Measurements from ENCODE around the gene CNDP1.

Gene CNDP1

DNA sequence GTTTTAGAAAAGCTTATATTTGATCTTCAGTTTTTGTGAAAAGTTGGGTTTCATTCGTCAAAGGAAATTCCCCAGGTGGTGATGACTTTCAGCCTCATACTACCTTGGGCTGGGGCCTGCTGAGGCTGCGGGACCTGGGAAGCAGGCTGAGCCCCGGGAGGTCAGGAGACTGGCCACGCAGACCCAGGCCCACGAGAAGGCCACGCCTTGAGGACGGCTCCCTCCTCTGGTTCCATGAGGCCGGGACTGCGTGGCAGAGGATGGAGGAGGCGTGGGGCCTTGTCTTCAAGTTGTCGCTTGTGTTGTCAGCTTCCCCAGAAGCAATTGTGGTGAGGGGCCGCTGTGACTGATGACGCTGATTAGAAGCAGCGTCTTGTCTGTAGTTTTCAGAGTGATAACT is 26.4 kb upstream of the CNDP1 start:
- Histone ChIP-seq H3K27me3 (replicated peaks; ENCODE audit: control insufficient read depth, insufficient read depth, low read length) (no peaks in the 10 kb centered on the region), H3K36me3 (ENCODE audit: control insufficient read depth, insufficient read depth, low read length) (peaks cover 53% of the 10 kb centered on the region), H3K4me3 (replicated peaks; ENCODE audit: low read depth, low read length) (no peak overlapping the region)
- TF ChIP-seq, protein P1, sequence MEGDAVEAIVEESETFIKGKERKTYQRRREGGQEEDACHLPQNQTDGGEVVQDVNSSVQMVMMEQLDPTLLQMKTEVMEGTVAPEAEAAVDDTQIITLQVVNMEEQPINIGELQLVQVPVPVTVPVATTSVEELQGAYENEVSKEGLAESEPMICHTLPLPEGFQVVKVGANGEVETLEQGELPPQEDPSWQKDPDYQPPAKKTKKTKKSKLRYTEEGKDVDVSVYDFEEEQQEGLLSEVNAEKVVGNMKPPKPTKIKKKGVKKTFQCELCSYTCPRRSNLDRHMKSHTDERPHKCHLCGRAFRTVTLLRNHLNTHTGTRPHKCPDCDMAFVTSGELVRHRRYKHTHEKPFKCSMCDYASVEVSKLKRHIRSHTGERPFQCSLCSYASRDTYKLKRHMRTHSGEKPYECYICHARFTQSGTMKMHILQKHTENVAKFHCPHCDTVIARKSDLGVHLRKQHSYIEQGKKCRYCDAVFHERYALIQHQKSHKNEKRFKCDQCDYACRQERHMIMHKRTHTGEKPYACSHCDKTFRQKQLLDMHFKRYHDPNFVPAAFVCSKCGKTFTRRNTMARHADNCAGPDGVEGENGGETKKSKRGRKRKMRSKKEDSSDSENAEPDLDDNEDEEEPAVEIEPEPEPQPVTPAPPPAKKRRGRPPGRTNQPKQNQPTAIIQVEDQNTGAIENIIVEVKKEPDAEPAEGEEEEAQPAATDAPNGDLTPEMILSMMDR (IDR thresholded peaks at IDR 0.05; ENCODE audit: insufficient read depth, low read length, poor library complexity, severe bottlenecking), result no peak
- DNase-seq (ENCODE audit: extremely low read depth, insufficient read length), result no peak

DNA sequence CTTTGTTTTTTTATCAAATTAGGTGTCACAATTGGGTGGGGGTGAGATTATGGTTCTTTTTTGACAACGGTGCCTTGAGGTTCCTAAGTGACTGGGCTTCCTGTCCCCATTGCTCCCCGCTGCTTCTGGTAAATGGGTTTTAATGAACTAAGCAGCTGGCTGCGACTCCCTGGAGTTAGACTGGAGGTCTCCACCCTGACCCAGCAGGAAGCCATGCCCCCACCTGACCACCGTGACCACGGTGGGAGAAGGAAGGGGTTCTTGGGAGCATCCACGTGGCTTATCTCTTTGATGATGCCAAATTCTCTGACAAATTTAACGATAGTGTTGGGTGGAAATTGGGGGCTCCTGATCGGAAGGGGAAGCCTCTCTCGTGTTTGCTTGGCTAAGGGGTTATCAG is 25.9 kb upstream of the CNDP1 start:
- DNase-seq (ENCODE audit: extremely low read depth, insufficient read length), result no peak
- Histone ChIP-seq H3K36me3 (ENCODE audit: control insufficient read depth, insufficient read depth, low read length) (peaks cover 57% of the 10 kb centered on the region), H3K27me3 (replicated peaks; ENCODE audit: control insufficient read depth, insufficient read depth, low read length) (no peaks in the 10 kb centered on the region), H3K4me3 (replicated peaks; ENCODE audit: low read depth, low read length) (no peak overlapping the region)
- TF ChIP-seq, protein P1 (IDR thresholded peaks at IDR 0.05; ENCODE audit: insufficient read depth, low read length, poor library complexity, severe bottlenecking), result no peak

DNA sequence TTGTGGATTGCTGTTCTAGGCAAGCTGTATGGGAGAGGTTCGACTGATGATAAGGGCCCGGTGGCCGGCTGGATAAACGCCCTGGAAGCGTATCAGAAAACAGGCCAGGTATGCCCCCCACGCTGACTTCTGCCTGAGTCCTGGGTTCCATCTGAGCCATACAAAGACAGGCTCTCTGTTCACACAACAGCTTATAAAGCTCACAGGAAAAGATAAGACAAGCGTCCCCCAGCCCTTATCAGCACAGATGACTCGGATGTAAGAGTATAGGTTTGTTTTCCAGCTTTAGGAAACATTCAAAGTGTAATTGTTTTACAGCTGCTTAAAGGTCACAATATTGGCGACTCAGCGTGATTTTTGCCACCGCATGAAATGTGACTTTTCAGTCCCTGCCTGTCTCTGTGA is 25.5 kb upstream of the CNDP1 start:
- no peaks in the 10 kb centered on the region for H3K27me3 ChIP-seq (replicated peaks; ENCODE audit: control insufficient read depth, insufficient read depth, low read length)
- DNase-seq (ENCODE audit: extremely low read depth, insufficient read length), result no peak
- H3K36me3 ChIP-seq (ENCODE audit: control insufficient read depth, insufficient read depth, low read length), result peaks cover 62% of the 10 kb centered on the region
- H3K4me3 ChIP-seq (replicated peaks; ENCODE audit: low read depth, low read length), result no peak overlapping the region
- TF ChIP-seq, protein P1 (IDR thresholded peaks at IDR 0.05; ENCODE audit: insufficient read depth, low read length, poor library complexity, severe bottlenecking), result no peak

DNA sequence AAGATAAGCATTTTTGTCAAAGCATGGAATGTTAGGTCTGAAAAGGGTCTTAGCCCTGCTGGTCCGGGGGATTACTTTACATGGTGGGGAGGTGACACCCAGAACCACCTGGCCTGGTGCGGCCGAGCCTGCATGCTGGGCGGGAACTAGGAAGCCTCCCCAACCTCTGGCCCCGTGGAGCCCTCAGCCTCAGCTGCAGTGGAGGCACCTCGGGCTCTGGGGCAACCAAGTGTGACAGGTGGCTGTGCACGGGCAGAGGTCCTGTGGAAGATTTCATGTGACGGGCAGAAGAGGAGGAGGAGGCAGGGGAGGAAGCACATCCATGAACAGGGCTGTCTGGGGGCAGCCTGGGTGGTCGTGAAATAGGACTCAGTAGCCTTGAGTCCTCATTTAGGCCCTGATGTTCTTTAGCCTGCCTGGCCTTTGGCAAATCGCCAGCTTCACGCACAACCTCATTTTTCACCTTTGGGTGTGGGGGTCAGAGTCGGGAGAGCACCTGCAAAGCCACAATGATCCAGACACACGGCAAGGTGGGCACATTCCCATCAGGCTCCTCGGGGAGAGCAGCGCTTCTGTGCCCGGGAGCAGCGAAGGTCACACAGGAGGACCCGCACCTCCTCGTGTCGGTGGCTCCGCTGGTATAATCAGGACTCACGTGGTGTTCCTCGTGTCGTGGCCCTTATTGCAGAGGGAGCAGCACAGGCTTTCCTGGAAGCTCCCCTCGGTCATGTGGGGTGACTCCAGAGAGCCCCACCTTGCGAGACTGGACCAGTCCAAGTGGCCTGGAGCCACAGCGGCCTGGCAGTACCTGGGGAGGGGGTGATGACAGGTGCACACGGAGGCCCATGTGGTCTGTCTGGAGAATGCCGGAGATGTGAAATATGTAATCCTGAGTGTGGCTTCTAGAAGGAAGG is 24.2 kb upstream of the CNDP1 start:
- TF ChIP-seq, protein P1 (IDR thresholded peaks at IDR 0.05; ENCODE audit: insufficient read depth, low read length, poor library complexity, severe bottlenecking), result no peak
- Histone ChIP-seq H3K27me3 (replicated peaks; ENCODE audit: control insufficient read depth, insufficient read depth, low read length) (no peaks in the 10 kb centered on the region), H3K36me3 (ENCODE audit: control insufficient read depth, insufficient read depth, low read length) (peaks cover 66% of the 10 kb centered on the region), H3K4me3 (replicated peaks; ENCODE audit: low read depth, low read length) (no peak overlapping the region)
- DNase-seq (ENCODE audit: extremely low read depth, insufficient read length), result no peak

DNA sequence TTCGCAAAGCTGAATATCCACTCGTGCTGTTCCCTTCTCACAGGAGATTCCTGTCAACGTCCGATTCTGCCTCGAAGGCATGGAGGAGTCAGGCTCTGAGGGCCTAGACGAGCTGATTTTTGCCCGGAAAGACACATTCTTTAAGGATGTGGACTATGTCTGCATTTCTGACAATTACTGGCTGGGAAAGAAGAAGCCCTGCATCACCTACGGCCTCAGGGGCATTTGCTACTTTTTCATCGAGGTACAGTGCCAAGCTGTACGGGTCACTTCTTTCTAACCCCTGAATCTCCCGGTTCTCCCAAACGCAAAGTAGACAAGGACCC is 23.6 kb upstream of the CNDP1 start:
- H3K27me3 ChIP-seq (replicated peaks; ENCODE audit: control insufficient read depth, insufficient read depth, low read length), result no peaks in the 10 kb centered on the region
- peaks cover 70% of the 10 kb centered on the region for H3K36me3 ChIP-seq (ENCODE audit: control insufficient read depth, insufficient read depth, low read length)
- TF ChIP-seq, protein P1 (IDR thresholded peaks at IDR 0.05; ENCODE audit: insufficient read depth, low read length, poor library complexity, severe bottlenecking), result no peak
- no peak overlapping the region for H3K4me3 ChIP-seq (replicated peaks; ENCODE audit: low read depth, low read length)
- DNase-seq (ENCODE audit: extremely low read depth, insufficient read length), result no peak

Data from GM06990 (cell line).